Middle frontal gyrus (tissue), 1 donor: ENCODE results near the gene PPP1R8.
"Not testable (repeated sequence)": the region's sequence is repeated elsewhere in the genome, so short reads cannot be mapped to it uniquely, and the experiment has no call there.

Experiments
- DNase-seq: peaks from one replicate; pipeline ENCODE4 v3.0.0-alpha.2; 2015; ENCODE audit warnings: low spot score; ENCODE audit errors: extremely low spot score

The PPP1R8 gene

GRCh38 chr1:27869719-27870085 lies 39.1 kb downstream of the PPP1R8 start:
- DNase-seq = no peak

- DNase-seq = not testable (repeated sequence)
Measured at GRCh38 chr1:27871076-27871475, 40.5 kb downstream of the PPP1R8 start.

GRCh38 chr1:27872059-27872801 lies 41.6 kb downstream of the PPP1R8 start, which contains the start of gene THEMIS2:
Gene THEMIS2 (plus strand): TSS chr1:27872544. CDS start chr1:27872572, 28 bp downstream.
- DNase-seq = peak; percentile 8

- DNase-seq = no peak
Measured at GRCh38 chr1:27872802-27873551, 42.4 kb downstream of the PPP1R8 start.

GRCh38 chr1:27873671-27874384 lies 43.2 kb downstream of the PPP1R8 start:
- DNase-seq = no peak

GRCh38 chr1:27876341-27877114 lies 45.9 kb downstream of the PPP1R8 start:
- no peak for DNase-seq

GRCh38 chr1:27877115-27877416 lies 46.5 kb downstream of the PPP1R8 start:
- no peak for DNase-seq

GRCh38 chr1:27878039-27878438 lies 47.5 kb downstream of the PPP1R8 start:
- DNase-seq = no peak

- no peak for DNase-seq
Measured at GRCh38 chr1:27878787-27879335, 48.3 kb downstream of the PPP1R8 start.

- no peak for DNase-seq
Measured at GRCh38 chr1:27879374-27880082, 48.9 kb downstream of the PPP1R8 start.

- DNase-seq = no peak
Measured at GRCh38 chr1:27882543-27882903, 51.9 kb downstream of the PPP1R8 start.

GRCh38 chr1:27883536-27883935 lies 53.0 kb downstream of the PPP1R8 start:
- DNase-seq = no peak

- no peak for DNase-seq
Measured at GRCh38 chr1:27884006-27884954, 53.7 kb downstream of the PPP1R8 start.

- DNase-seq = no peak
Measured at GRCh38 chr1:27885114-27885528, 54.5 kb downstream of the PPP1R8 start.

GRCh38 chr1:27885621-27886352 lies 55.2 kb downstream of the PPP1R8 start:
- no peak for DNase-seq

GRCh38 chr1:27886353-27886679 lies 55.7 kb downstream of the PPP1R8 start:
- no peak for DNase-seq

- DNase-seq = no peak
Measured at GRCh38 chr1:27886744-27887143, 56.2 kb downstream of the PPP1R8 start.

GRCh38 chr1:27887215-27888021 lies 56.8 kb downstream of the PPP1R8 start:
- no peak for DNase-seq
